DMS53 treated with DMSO at 0.1 percent for 48 hours (cell line): ENCODE data around the gene CDC5L.

Experiments used
- DNase-seq: peaks from one replicate; lab custom pipeline; 2025; ENCODE audit not compliant: unreplicated experiment; lab: John Stamatoyannopoulos, UW

The CDC5L gene

DNA sequence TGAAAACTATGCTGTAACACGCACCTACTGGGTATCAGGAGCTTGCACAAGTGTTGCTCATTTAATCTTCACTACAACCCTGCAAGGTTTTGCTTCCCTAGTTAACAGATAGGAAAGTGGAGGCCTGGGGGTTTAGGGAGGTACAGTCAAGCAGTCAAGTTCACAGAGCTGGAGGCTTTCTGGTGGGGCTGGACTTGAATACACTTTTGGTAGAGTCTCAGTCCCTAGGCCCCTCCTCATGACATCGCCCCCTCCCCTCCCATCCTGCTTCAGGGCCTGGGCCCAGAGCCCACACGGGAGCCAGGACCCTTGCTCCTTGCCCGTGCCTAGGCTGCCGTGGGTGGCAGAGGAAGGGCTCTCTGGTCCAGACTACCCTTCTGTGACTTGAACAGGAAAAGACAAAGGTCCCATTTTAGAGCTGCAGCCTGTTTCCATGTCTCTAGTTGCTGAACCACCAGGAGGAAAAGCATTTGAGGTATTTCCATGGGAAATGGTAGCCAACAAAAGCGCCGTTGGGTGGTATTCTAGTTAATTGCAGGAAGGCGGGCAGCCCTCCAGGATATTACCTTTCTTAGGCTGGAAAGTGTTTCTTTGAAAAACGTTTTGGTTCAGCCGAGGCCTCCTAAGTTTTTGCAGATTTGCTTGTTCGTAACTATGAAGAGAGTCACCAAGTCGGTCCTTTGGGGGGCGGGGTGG lies 84.9 kb downstream of the CDC5L start:
- no peak for DNase-seq

DNA sequence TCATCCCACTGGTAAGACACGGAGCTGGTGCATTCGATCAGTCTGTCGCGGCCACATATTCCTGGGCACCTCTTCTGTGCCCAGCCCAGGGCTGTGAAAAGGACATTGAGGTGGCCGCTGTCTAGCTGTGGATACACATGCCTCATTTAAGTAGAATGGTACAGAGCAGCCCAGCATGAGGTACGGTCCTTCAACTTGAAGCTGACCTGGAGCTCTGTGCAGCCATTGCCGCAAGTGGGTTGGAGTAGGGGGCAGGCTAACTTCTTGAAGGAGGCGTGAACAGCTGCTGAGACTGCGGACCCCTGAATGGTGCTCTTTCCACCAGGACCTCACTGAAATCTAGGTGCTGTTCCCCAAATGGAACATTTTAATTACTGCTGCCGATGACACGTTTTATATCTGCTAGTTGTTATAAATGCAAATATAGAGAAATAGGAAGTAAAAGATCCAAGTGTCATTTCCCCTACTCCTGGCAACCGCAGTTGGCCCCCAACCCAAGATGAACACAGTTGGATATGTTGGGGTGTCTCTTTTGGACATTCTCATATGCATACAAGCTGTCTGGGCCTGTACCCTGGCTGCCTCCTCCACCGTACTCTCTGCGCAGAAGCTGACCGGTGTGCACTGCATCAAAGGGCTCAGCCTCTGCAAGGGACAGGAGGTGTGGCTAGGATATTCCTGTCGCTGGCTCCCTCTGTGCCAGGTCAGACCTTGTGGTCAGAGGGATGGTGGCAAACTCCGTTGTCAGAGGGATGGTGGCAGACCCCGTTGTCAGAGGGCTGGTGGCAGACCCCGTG lies 86.1 kb downstream of the CDC5L start:
- DNase-seq: no peak

DNA sequence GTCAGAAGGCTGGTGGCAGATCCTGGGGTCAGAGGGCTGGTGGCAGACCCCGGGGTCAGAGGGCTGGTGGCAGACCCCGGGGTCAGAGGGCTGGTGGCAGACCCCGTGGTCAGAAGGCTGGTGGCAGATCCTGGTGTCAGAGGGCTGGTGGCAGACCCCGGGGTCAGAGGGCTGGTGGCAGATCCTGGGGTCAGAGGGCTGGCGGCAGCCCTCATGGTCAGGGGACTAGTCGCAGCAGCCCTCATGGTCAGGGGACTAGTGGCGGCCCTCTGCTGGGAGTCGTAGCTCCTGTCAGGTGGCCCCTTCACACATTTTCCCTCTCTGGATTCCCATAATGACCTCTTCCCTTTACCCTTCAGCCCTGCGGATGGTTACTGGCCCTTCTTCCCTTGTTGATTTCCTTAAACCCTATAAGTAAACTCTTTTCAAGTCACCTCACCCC lies 86.7 kb downstream of the CDC5L start:
- DNase-seq: no peak

DNA sequence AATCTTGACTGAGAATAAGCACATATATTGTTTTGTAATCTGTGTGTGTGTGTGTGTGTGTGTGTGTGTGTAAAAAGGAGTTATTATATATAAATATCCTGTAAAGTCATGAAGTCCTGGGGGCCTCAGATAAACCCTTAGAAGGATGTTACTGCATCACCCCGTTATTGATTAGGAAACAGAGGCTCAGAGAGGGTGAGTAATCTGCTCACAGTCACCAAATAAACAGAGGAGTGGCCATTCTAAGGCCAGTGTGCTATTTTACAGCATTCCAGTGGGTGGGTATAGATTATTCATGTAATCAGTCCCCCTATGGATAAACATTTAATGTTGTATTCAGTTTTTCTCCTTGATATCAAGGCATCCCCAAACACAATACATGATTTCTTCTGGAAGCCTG lies 87.1 kb downstream of the CDC5L start:
- DNase-seq: no peak

DNA sequence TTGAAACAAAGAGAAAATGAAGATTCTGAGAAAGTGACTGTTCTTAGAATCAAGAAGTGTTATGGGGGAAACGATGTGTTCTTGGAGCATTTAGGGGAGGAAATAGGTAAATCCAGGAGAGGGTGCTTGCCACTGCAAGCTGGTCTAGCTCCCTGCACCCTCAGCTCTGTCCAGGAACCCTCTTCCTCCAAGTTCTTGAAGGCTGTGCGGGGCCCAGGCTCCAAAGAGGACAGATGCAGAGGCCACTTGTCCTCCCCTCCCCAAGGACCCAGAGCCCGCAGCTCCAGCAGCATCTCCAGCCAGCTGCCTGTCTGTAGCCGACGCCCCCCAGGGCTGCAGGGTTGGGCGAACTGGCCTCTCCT lies 87.9 kb downstream of the CDC5L start:
- no peak for DNase-seq

DNA sequence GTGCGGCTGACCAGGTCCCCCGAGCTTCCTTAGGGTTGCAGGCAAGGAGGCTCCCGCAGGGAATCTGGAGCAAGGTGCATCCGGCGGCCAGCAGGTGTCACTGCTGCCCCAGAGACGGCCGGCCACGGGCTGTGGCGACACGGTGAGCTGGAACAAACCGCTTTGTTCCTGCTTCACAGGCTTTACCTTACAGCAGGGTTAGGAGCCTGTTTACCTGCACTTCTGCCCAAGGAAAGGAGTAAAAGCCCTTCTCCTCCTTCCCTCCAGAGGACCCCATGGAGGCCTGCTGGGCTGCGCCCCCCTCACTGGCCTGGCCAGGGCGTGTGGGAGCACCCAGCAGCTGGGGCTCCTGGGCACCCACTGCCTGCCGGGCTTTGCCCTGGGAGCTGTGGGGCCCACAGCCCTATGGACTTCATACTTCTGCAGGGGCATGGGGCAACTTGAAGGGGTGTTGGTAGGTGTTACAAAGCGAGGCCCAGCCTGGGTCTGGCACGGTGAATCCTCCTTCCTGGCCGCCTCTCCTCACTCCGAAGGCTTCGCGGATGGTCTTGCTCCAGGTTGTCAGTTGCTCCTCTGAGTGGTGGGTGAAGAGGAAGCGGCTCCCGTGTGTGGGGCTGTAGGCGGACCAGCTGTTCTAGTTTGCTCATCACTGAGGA lies 88.4 kb downstream of the CDC5L start:
- DNase-seq: peak; percentile 71

DNA sequence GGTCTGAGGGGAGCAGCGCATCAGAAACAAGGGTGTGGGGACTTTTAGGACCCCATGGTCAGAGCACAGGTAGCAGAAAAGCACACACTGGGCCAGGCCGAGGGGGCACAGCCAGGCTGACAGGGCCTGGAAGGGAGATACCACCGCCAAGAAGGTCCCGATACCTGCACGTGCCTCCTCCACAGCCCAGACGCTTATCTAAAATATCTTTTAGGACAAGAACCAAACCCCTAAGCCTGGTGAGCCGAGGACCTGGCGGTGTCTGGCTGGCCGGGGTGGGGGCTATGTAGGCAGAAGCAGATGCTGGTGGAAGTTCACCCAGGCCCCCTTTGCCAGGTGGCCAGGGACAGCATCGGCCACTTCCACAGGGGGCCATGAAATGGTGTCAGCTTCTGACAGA lies 89.3 kb downstream of the CDC5L start:
- DNase-seq: no peak

DNA sequence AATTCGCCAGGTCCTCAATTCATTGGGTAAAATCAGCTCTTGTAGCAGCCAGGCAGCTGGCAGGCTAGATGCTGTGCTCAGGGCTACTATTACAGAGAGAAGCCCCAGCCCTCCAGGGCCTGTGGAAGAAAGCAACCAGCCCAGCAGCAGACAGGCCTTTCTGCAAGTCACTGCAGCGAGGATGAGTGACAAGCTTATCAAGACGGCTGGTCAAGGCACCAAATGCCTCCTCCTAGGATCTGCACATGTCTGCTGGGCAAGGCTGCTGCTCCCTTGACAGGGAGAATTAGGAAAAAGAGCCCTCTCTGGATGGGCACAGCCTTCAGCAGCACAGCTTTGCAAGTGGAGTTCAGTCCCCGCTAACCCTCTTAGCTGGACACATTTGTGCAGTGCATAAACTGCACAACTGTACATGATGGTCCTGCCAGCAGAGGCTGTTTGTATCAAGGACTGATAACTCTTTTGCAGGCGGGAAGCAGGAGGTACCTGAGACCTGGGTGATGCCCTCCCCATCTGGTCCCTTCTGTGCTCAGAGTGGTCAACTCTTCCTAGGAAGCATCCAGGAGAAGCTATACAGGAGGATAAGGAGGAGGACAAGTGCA lies 89.9 kb downstream of the CDC5L start:
- no peak for DNase-seq

DNA sequence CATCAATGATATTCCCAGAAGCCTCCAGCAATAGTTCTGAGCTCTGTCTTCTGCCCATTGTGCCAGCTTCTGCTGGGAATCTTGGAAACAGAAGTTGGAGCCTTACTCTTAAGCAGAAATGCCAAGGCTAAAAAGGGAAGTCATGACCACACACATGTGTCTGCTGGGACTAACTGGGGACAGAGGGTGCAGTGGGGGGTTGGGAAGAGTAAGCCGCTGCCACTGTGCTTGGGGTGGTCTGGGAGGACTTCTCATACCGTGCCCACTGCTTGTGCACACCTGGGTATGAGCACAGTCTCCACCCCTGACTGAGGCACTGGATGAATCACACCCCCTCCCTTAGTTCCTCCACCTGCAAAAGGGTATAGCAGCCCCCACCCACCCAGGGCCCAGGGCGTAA lies 90.7 kb downstream of the CDC5L start:
- DNase-seq: no peak

DNA sequence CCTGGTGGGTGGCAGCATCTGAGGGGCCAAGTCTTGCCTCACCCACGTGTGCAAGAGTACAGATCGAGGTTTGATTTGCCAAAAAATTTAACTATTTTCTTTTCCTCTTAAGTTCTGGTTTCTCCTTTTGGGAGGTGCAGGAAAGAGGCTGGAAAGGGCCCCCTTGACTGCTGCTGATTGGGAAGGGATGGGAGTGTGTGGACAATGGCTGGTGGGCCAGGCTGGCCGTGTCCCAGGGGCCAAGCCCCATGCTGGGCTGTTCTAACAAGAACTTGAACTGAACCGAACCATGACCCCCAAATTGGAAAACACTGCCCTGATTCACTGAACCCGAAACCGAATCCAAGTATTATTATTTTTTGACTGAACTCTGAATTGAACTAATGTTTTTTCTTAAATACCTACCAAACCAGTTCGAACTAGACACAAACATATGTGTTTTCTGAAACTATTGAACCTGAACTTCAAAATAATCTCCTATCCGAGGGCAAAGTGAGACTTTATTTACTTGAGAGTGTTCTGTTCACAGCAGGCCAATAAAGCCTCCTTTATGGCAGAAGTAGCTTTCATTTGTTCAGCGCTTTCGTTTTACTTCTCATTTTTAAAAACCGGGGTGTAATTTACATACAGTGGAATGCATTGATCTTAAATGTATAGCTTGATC lies 91.2 kb downstream of the CDC5L start:
- no peak for DNase-seq

DNA sequence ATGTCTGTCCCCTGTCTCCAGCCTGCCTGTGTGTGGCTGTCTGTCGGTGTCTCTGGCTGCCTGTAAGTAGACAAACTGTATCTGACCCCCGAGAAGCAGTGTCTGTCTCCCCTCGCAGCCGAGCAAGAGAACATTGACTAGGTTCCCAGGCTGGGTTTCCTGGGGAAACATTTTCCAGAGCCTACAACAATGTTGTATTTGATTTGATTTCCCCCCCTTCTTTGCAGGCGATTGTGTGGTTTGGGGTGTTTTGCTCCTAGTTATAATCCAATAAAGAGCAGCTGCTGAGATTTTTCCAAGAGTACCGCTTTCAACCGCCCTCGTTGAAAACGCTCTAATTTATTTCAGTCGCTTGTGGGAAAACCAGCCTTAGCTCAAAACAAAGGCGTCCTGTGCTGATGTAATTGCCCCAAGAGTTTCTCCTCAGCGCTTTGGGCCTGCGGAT lies 92.6 kb downstream of the CDC5L start:
- no peak for DNase-seq

DNA sequence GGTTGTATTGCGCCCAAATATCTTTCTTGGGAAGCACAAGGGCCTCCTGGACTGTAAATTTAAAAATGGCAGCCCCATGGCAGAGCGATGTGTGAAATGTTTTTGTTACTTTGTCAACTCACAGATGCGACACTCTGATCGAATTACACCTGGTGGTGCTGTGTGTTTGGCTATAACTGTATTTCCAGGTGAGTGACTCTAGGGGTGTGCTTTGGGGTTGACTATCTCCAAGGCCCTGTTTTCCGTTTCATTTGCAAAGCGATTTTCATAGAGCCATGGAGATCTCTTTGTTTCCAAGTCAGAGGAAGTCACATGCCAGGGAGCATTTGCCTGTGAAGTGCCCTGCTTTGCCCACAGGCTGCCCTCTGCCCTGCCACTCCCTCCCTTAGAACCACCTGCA lies 93.5 kb downstream of the CDC5L start:
- DNase-seq: no peak

DNA sequence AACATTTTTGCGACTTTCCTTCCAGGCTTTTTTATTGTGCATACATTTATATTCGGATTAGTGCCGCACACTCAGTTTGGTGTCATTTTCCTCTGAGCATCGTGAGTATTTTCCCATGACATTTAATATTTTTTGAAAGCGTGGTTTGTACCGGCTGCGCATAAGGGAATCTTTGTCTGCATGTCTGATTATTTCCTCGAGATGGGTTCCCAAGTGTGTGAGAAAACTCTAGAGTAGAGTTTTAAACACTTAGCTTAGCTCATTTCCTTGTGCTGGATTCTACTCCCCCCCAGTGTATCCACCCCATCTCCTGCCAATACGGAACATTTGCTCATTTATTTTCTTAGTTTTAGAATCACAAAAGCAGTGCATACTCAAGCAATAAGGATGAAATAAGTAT lies 94.3 kb downstream of the CDC5L start:
- no peak for DNase-seq

DNA sequence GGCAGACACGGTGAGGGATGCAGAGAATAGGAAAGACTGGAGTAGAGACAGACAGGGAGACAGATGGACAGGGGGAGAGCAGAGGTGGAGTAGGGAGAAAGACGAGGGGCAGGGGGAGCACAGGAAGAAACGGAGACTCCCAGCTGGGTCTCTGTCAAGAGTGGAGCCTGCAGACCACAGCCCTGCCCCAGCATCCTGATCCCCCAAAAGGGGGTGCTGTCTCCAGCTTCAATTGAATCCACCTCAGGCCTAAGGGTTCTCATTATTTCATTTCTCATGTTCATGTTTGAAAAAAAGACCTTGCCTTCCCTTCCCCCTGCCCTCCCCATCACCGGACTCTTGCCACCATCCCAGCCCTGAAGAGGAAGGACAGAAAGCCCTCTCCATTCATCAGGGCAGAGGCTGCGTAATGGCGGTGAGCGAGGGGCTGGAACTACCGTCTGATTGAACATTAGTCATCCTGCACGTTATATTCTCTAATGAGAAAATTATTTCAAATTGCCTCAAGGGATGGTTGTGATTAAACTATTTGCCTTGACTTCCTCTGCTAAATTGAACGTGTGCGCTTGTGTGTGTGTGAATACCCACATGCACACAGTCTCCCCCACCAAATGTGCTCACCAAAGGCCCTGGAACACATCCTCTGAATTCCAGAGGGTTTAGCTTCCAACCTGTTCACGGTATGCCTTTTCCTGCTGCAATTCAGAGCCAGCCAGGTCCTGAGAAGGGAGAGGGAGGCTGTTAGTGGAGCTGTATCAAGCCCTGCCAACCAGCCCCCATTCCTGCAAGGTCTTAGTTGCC lies 98.3 kb downstream of the CDC5L start:
- no peak for DNase-seq

DNA sequence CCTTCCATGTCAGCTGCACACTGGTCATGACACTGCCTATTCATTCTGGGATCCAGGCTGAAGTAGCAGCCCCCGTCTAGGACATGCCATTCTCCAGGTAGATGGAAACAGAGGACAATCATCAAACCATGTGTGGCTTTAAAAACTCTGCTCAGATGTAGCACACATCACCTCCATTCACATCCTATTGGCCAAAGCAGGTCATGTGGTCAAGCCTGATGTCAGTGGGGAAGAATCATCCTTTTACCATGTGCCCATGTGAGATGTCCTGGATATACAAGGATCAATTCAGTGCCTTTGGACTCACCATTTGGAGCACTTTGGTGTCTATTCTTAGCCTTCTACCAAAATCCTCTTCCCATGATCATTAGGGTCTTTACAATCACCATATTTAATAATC lies 99.5 kb downstream of the CDC5L start:
- DNase-seq: no peak

DNA sequence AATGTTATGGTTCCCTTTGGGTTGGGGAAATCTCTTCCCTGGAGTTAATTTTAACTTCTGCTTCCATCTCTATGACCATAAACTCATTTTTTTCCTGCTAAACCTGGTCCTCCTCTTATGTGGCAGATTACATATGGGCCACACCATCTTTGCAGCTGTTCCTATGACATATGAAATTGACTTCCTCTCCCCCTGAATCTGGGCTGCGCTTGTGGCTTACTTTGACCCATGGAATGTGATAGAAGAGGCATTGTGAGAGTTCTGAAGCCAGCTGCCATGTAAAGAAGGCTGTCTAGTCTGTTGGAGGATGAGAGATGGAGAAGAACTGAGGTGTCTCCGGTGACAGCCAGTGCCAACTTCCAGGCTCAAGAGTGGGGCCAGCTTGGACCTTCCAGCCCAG lies 100.1 kb downstream of the CDC5L start:
- no peak for DNase-seq

DNA sequence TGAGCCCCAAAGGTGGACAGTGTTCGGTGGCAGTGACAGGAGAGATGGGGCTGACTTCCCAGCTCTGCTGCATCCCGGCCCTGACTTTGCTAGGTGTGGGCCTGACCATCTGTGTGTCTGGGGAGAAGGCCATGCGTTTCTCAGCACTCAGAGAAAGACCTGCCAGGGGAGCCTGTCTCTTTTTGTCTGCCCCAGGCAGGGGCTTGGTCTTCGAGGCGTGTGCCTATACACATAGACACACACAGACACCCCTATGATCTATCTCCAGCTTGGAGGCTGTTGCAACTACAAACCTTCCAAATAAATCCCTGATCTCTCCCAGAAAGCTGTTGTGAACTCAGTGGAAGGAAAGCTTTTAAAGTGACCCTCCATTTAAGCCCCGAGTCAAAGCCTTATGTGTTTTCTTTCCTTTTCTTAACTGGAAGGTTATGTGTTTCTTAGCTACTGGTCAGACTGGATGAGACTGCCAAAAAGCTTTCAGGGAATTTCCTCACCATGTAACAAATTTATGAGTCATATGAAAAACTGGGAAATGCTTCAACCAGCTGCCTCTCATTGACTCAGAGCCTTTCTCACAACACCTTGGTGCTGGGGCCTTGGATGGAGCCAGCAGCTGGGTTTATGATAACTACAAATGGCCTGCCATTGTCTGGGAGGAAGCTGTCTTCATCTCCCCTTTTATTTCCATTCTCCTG lies 102.6 kb downstream of the CDC5L start:
- DNase-seq: no peak

DNA sequence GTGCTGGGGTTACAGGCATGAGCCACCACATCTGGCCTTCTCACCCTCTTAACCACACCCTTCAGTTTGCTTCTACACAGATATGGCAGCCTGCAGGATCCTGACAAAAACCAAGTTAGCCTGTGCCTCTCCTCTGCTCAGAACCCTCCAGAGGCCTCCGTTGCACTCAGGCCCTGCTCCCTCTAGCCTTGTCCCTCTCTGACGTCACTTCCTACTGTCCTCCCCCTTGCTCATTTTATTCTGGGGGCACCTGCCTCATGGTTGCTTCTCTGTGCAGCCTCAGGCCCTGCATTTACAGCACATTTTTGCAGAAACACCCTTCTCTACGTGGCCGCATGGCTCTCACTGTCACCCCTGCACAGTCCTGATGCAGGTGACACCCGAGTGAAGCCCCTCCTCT lies 105.6 kb downstream of the CDC5L start:
- no peak for DNase-seq

DNA sequence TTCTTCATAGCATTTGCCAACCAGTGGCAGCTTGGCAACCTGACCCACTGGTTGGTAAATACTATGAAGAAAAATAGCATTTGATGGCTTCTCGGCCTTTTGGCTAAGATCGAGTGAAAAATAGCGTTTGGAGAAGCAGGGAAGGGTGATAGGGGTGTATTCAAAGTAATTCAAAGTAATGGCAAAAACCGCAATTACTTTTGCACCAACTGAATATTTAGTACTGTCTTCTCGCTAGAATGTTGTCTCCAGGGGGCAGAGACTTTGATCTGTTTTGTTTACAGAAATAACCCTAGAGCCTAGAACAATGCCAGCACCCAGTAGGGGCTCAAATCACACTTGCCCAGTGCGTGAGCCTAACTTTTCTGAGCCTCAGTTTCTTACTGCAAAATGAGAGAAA lies 106.1 kb downstream of the CDC5L start:
- no peak for DNase-seq

DNA sequence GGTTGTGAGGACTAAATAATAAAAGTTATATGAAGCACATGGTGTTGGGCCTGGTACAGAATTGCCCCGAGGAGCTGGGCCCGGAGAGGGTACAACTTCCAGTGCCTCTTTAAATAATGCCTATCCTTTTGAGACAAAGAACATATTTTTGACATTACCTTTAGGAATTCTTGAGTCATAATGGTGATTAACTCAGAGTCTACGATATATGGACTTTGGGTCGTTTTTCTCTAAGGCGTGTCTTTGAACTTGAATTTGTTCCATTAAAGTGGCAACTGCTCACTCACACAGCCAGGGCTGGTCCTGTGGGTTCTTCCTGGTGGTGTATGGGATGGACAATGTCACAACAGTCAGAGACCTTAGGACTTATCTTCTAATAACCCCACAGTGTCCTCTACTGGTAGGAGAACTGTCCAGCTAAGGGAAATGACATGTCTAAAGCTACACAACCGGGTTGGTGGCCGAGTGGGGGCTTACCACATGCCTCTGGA lies 106.5 kb downstream of the CDC5L start:
- no peak for DNase-seq
